Endothelial cell of umbilical vein (primary cell): ENCODE measurements around the gene CCDC82. TPM values are rescaled to one million over a fixed set of nuclear protein-coding genes. Genes with fewer than 3 reads are reported as not detected.

Experiments used
- BruUV-seq: library from RNA; stranded (reverse); fragments of 400-500 nt; replicated peaks from 2 replicates; lab custom pipeline; 2021; lab: Mats Ljungman, UMichigan
- CTCF ChIA-PET: fragments of 300-600, 350-600 bp; sonication (Branson Sonifier 250); formaldehyde crosslinking; loops from one replicate; lab custom pipeline; 2021; ENCODE audit warnings: antibody characterized with exemption, inconsistent platforms; lab: Charles Lee
- POLR2A ChIA-PET: fragments of 300-600, 350-600 bp; sonication (Branson Sonifier 250); formaldehyde crosslinking; loops from one replicate; lab custom pipeline; 2021; ENCODE audit warnings: antibody characterized with exemption, inconsistent platforms; lab: Charles Lee
- DNase-seq: peaks from one replicate; pipeline ENCODE4 v3.0.0-alpha.2; 2011; ENCODE audit warnings: low read depth, low spot score
- FAIRE-seq: peaks from 2 replicates; lab custom pipeline; 2011; peaks lifted over from hg19 to GRCh38; lab: Jason Lieb, UNC
- H2AFZ ChIP-seq: 2 replicates; pipeline ENCODE4 v1.6.0; 2012; ENCODE audit warnings: low read depth, low read length, control low read depth, inconsistent platforms
- H3K27ac ChIP-seq: 2 replicates; pipeline ENCODE4 v1.5.1; 2011; ENCODE audit warnings: low read depth, mild to moderate bottlenecking, control low read depth, low read length, moderate library complexity; ENCODE audit not compliant: insufficient read depth
- H3K27me3 ChIP-seq, 2 experiments: 2 replicates each; pipeline versions ENCODE4 v1.6.0 to v1.6.1; 2011; ENCODE audit warnings: low read length in 2 of 2, mixed read lengths in 1 of 2; ENCODE audit not compliant: control insufficient read depth in 2 of 2, insufficient read depth in 2 of 2
- H3K36me3 ChIP-seq, 2 experiments: 2 replicates in 1 of 2; 3 replicates in 1 of 2; pipeline ENCODE4 v1.5.1; 2011; ENCODE audit warnings: low read length in 2 of 2, mild to moderate bottlenecking in 1 of 2, moderate library complexity in 1 of 2; ENCODE audit not compliant: control insufficient read depth in 2 of 2, insufficient read depth in 2 of 2; ENCODE audit errors: extremely low read depth in 1 of 2
- H3K4me1 ChIP-seq: 3 replicates; pipeline ENCODE4 v1.5.1; 2011; ENCODE audit warnings: mild to moderate bottlenecking, low read length; ENCODE audit not compliant: control insufficient read depth, insufficient read depth; ENCODE audit errors: extremely low read depth
- H3K4me2 ChIP-seq: 2 replicates; pipeline ENCODE4 v1.6.1; 2011; ENCODE audit warnings: low read length, control low read depth, mixed read lengths; ENCODE audit not compliant: insufficient read depth
- H3K4me3 ChIP-seq, 3 experiments: fragments of 200-600 bp in 1 of 3; sonication (generic), shearing (Covaris generic) in 1 of 3; replicated peaks in 1 of 3; 2 replicates each; pipeline ENCODE4 v1.5.1; 2011 to 2016; ENCODE audit warnings: control low read depth in 3 of 3, low read length in 3 of 3, mild to moderate bottlenecking in 2 of 3, inconsistent platforms in 1 of 3, low read depth in 1 of 3, moderate library complexity in 1 of 3; ENCODE audit not compliant: insufficient read depth in 1 of 3
- H3K79me2 ChIP-seq: 2 replicates; pipeline ENCODE4 v1.6.0; 2012; ENCODE audit warnings: low read length, inconsistent platforms; ENCODE audit not compliant: control insufficient read depth, insufficient read depth
- H3K9ac ChIP-seq: replicated peaks from 2 replicates; pipeline ENCODE3; 2011; ENCODE audit warnings: low read length, control low read depth; ENCODE audit not compliant: insufficient read depth; ENCODE audit errors: extremely low read depth
- H3K9me1 ChIP-seq: replicated peaks from 3 replicates; pipeline ENCODE4 v1.6.0; 2011; ENCODE audit warnings: mild to moderate bottlenecking, low read length; ENCODE audit not compliant: control insufficient read depth, insufficient read depth; ENCODE audit errors: extremely low read depth
- H3K9me3 ChIP-seq: replicated peaks from 2 replicates; pipeline ENCODE4 v1.5.1; 2012; ENCODE audit warnings: low read length, inconsistent platforms; ENCODE audit not compliant: control insufficient read depth, insufficient read depth
- H4K20me1 ChIP-seq: replicated peaks from 2 replicates; pipeline ENCODE3; 2011; ENCODE audit warnings: mild to moderate bottlenecking, low read length; ENCODE audit not compliant: control insufficient read depth, insufficient read depth; ENCODE audit errors: extremely low read depth
- CTCF ChIP-seq, 2 donors: IDR thresholded peaks; 1 replicate in 1 of 2; 2 replicates in 1 of 2; pipeline ENCODE4 v1.5.1; 2011; ENCODE audit warnings: low read length in 2 of 2, mild to moderate bottlenecking in 2 of 2, moderate library complexity in 2 of 2, control low read depth in 1 of 2, inconsistent platforms in 1 of 2, low read depth in 1 of 2; ENCODE audit not compliant: insufficient read depth in 1 of 2; ENCODE audit errors: extremely low read depth in 1 of 2
- EZH2 ChIP-seq: IDR thresholded peaks from 2 replicates; pipeline ENCODE4 v1.6.1; 2012; ENCODE audit warnings: borderline replicate concordance, low read depth, mild to moderate bottlenecking, moderate library complexity, low read length, inconsistent platforms; ENCODE audit not compliant: severe bottlenecking
- FOS ChIP-seq: IDR thresholded peaks from 2 replicates; pipeline ENCODE4 v1.6.1; 2011; ENCODE audit warnings: mild to moderate bottlenecking, low read length, moderate library complexity, borderline replicate concordance; ENCODE audit not compliant: insufficient read depth
- GATA2 ChIP-seq: IDR thresholded peaks from 2 replicates; pipeline ENCODE4 v1.7.0; 2011; ENCODE audit warnings: low read depth, mild to moderate bottlenecking, moderate library complexity, mixed read lengths, low read length; ENCODE audit not compliant: insufficient read length, insufficient read depth
- JUN ChIP-seq: IDR thresholded peaks from 2 replicates; pipeline ENCODE4 v1.6.1; 2011; ENCODE audit warnings: borderline replicate concordance, low read depth; ENCODE audit not compliant: insufficient read length, insufficient read depth
- MAX ChIP-seq: IDR thresholded peaks from 2 replicates; pipeline ENCODE4 v1.6.1; 2011; ENCODE audit not compliant: insufficient read depth, insufficient read length
- MYC ChIP-seq: IDR thresholded peaks from one replicate; pipeline ENCODE4 v1.6.1; 2011; ENCODE audit warnings: mild to moderate bottlenecking, low read depth, low read length
- POLR2A ChIP-seq: IDR thresholded peaks from 2 replicates; pipeline ENCODE4 v1.6.1; 2012; ENCODE audit warnings: low read depth, mild to moderate bottlenecking, control low read depth, low read length
- POLR2AphosphoS5 ChIP-seq: IDR thresholded peaks from 2 replicates; pipeline ENCODE4 v1.6.1; 2012; ENCODE audit warnings: low read depth, mild to moderate bottlenecking, control low read depth, low read length, moderate library complexity; ENCODE audit not compliant: insufficient read depth
- dilution Hi-C: fragments of 300-500 bp; cut with MboI; formaldehyde crosslinking; loops from one replicate; pipeline ENCODE4 v1.15.0; 2019; ENCODE audit warnings: low sequenced_read_pairs; ENCODE audit not compliant: extremely low pct_ligation_motif_present
- intact Hi-C: fragments of 100-400 bp; cut with micrococcal nuclease; formaldehyde crosslinking; loops from one replicate; pipeline ENCODE4 v1.10.0; 2022
- polyA plus RNA-seq, 4 experiments: library from polyadenylated mRNA; depleted of rRNA in 3 of 4; stranded (reverse) in 3 of 4; unstranded in 1 of 4; fragments of >200 nt; gene quantifications; 2 replicates each; pipeline versions ENCODE4 v1.2.1 to v1.2.3, GENCODE V29; 2011 to 2012; ENCODE audit warnings: missing spikeins in 1 of 4
- total RNA-seq: library from RNA; stranded (reverse); gene quantifications from 2 replicates; pipeline ENCODE4 v1.2.3, GENCODE V29; 2021

The CCDC82 gene
- total and polyA plus RNA-seq, 2 donors (not counting 3 experiments of a cell fraction or from before 2014, with no cell fraction given) = 8.1 to 33.4 TPM

GRCh38 chr11:96365493-96365892 lies 24.2 kb downstream of the CCDC82 start:
- no peaks in the 10 kb centered on the region for H3K9me3 ChIP-seq
- intact Hi-C loops (no loop called here), dilution Hi-C loops (no loop called here)
- POLR2A ChIA-PET = no interaction called here
- DNase-seq (no peak), FAIRE-seq (no peak)
- no peaks in the 10 kb centered on the region for H3K9me1 ChIP-seq
- H3K4me3 ChIP-seq = no peak overlapping the region
- no peak overlapping the region for H3K27ac ChIP-seq
- peaks cover 0 to 5% of the 10 kb centered on the region in 2 experiments for H3K36me3 ChIP-seq
- H2AFZ ChIP-seq = no peak overlapping the region
- no peaks in the 10 kb centered on the region for H3K27me3 ChIP-seq
- no peaks in the 10 kb centered on the region for H3K79me2 ChIP-seq
- no peaks in the 10 kb centered on the region for H4K20me1 ChIP-seq
- no peak overlapping the region for H3K9ac ChIP-seq
- no peak overlapping the region for H3K4me2 ChIP-seq
- TF ChIP-seq POLR2A (no peak), FOS (no peak), JUN (no peak), CTCF (IDR thresholded peaks at IDR 0.05; ENCODE audit: extremely low read depth in 1 of 2, insufficient read depth in 1 of 2, low read depth in 1 of 2, low read length in 2 of 2) (no peak), MAX (no peak), POLR2AphosphoS5 (no peak), EZH2 (no peak), MYC (no peak), GATA2 (no peak)
- no peaks in the 10 kb centered on the region for H3K4me1 ChIP-seq
- no TSS peak for BruUV-seq
- CTCF ChIA-PET = interaction anchor here (0.6 to 1.1 kb wide), 6 partner anchors 28 to 529 kb away, joined by 3 to 4 read pairs (median 3); no protein-coding TSS in a partner anchor
